IPS-18c (cell line): Measurements from ENCODE around the gene PMM2.
A peak's percentile ranks its signal among the peaks of the same experiment; 100 is the strongest.
"Not testable (repeated sequence)": the region's sequence is repeated elsewhere in the genome, so short reads cannot be mapped to it uniquely, and the experiment has no call there.

ENCODE experiments used
- H3K4me3 ChIP-seq: 2 replicates; pipeline ENCODE4 v1.7.0; 2013; ENCODE audit warnings: low read depth, mild to moderate bottlenecking, low read length, moderate library complexity; ENCODE audit not compliant: insufficient read depth
- H3K9me3 ChIP-seq: one replicate; pipeline ENCODE4 v1.6.1; 2013; ENCODE audit warnings: mild to moderate bottlenecking, low read length, moderate library complexity; ENCODE audit not compliant: control insufficient read depth, insufficient read depth

The PMM2 gene

GRCh38 chr16:8868416-8869211 lies 71.0 kb downstream of the PMM2 start, which contains the start of gene CARHSP1:
TSS of gene CARHSP1 (minus strand) at chr16:8869006. CDS start at chr16:8859328, 9,678 bp downstream.
- H3K4me3 ChIP-seq: peak within 1 kb of the TSS; percentile 69
- H3K9me3 ChIP-seq: no peaks in the 10 kb centered on the region

DNA sequence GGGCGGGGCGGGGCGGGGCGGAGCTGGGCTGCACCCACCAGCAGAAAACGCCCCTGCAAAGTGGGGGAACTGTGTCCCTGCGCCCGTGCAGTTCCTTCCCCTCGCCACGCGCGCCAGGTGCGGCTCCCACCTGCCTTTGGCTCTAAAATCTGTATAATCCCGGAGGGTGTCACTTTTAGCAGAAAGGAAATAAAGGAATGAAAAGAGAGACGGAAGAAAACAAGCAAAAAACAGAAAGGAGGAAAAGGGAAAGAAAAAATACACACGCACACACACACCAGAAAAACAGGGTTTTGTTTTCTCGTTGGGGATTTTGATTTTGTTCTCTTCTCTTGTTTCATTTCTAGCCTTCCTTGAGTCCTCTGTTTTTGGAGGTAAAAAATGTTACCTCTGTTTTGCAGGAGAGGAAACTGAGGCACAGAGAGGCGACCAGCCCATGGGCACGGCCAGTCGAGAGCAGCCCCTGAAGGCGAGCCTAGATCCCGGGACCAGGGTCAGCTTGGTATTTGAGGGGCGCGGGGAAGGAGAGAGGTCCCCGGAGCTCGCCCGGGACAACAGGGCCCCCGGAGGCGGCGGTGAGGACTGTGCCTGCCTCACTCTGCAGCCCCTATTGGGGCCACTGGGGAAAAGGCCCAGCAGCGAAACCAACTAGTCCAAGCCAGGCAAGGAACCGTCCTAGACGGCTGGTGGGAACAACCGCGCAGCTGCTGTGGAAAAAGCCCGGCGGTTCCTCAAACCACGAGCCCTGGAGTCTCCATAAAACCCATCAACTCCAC lies 71.8 kb downstream of the PMM2 start:
- Histone ChIP-seq H3K4me3 (peak overlapping the region; percentile 59), H3K9me3 (no peaks in the 10 kb centered on the region)

- not testable (repeated sequence) for H3K4me3 ChIP-seq, H3K9me3 ChIP-seq
These were observed 72.3 kb downstream of the PMM2 start for GRCh38 chr16:8869988-8870241.

GRCh38 chr16:8872071-8872470 lies 74.4 kb downstream of the PMM2 start:
- no peak overlapping the region for H3K4me3 ChIP-seq
- H3K9me3 ChIP-seq: no peaks in the 10 kb centered on the region

DNA sequence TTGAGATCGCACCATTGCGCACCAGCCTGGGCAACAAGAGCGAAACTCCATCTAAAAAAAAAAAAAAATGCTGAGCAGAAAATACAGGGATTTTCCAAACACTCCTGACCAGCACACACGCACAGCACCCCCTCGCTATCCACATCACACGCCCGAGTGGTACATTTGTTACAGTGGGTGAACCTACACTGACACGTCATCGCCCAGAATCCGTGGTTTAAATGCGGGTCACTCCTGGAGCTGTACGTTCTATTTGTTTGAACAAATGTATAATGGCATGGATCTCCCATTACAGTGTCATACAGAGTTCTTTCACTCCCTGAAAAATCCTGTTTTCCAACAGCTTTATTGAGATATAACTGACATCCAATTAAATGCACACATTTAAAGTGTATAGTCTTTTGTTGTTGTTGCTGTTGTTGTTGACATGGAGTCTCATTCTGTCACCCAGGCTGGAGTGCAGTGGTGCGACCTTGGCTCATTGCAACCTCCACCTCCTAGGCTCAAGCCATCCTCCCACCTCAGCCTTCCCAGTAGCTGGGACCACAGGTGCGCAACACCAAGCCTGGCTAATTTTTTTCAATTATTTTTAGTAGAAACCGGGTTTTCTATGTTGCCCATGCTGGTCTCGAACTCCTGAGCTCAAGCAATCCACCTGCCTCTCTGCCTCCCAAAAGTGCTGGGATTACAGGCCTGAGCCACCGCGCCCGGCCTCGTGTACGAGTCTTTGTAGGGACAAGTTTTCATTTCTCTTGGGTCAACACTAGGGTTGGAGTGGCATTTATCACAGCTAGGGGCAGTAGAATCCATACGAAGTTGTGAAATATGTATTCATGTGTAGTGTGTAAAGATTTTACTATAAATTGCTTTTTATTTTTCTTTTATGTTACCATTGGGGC lies 75.6 kb downstream of the PMM2 start:
- Histone ChIP-seq H3K9me3 (no peaks in the 10 kb centered on the region), H3K4me3 (no peak overlapping the region)

- H3K9me3 ChIP-seq: not testable (repeated sequence)
These were observed 76.2 kb downstream of the PMM2 start for GRCh38 chr16:8873866-8874195.

DNA sequence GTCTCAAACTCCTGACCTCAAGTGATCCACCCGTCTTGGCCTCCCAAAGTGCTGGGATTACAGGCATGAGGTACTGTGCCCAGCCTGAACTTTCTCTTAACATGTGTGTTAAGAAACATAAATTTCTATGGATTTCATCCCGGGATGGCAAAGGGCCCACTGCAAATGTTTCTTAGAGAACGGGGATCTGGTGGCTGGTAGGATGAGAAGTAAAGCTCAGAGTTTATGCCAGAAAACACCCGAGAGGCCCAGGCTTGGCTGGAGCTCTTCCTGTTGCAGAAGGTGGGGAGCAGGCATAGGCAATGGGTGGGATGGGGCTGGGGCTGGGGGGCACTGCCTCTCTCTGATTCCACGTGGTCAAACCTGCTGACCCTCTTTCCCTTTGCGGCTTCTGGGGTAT lies 76.7 kb downstream of the PMM2 start:
- no peak overlapping the region for H3K4me3 ChIP-seq
- H3K9me3 ChIP-seq: no peaks in the 10 kb centered on the region

More at GRCh38 chr16:8873866-8874195, 76.2 kb downstream of the PMM2 start:
- not testable (repeated sequence) for H3K4me3 ChIP-seq

- H3K4me3 ChIP-seq: not testable (repeated sequence)
These were observed 77.7 kb downstream of the PMM2 start for GRCh38 chr16:8875317-8875716.

GRCh38 chr16:8877894-8878522 lies 80.4 kb downstream of the PMM2 start:
- Histone ChIP-seq H3K9me3 (no peaks in the 10 kb centered on the region), H3K4me3 (0 out of 2 replicates have a peak overlapping the region, but pooled peaks have one; percentile 20)

More at GRCh38 chr16:8875317-8875716, 77.7 kb downstream of the PMM2 start:
- not testable (repeated sequence) for H3K9me3 ChIP-seq

GRCh38 chr16:8878523-8878911 lies 80.9 kb downstream of the PMM2 start:
- H3K9me3 ChIP-seq: no peaks in the 10 kb centered on the region
- H3K4me3 ChIP-seq: no peak overlapping the region

GRCh38 chr16:8880839-8881510 lies 83.3 kb downstream of the PMM2 start:
- H3K4me3 ChIP-seq: no peak overlapping the region
- H3K9me3 ChIP-seq: no peaks in the 10 kb centered on the region

DNA sequence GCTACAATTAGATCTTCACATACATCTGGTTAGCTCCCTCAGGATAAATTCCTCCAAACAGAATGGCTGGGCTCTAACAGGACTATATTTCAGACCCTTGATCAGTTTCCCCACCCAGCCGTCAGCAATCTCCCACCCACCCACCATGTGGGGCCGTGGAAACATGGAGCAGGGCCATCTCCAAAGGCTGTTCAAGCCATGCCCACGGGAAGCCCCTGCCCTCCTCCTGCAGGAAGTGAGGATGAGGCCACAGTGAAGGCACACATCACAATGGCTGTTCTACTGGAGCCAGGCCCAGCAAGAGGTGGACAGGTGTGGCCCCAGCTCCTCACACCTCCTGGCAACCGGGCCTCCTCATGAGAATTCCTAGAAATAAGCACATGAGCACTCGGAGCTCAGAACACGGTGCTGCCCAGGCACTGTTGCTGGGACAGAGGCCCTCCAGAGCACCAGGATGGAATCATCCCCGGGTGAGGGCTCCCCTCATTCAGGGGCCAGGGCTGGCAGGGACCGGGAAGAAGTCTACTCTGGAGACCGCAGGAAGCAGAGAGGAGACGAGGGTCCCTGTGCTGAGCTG lies 84.5 kb downstream of the PMM2 start, which contains the start of gene LITAFD:
LITAFD (plus strand) TSS at position 311 of the 577 bp plus-strand sequence. CDS start 2,005 bp downstream, outside the sequence.
- Histone ChIP-seq H3K4me3 (no peak within 1 kb of the TSS), H3K9me3 (no peaks in the 10 kb centered on the region)

GRCh38 chr16:8882725-8883377 lies 85.2 kb downstream of the PMM2 start:
- H3K4me3 ChIP-seq: no peak overlapping the region
- H3K9me3 ChIP-seq: no peaks in the 10 kb centered on the region

DNA sequence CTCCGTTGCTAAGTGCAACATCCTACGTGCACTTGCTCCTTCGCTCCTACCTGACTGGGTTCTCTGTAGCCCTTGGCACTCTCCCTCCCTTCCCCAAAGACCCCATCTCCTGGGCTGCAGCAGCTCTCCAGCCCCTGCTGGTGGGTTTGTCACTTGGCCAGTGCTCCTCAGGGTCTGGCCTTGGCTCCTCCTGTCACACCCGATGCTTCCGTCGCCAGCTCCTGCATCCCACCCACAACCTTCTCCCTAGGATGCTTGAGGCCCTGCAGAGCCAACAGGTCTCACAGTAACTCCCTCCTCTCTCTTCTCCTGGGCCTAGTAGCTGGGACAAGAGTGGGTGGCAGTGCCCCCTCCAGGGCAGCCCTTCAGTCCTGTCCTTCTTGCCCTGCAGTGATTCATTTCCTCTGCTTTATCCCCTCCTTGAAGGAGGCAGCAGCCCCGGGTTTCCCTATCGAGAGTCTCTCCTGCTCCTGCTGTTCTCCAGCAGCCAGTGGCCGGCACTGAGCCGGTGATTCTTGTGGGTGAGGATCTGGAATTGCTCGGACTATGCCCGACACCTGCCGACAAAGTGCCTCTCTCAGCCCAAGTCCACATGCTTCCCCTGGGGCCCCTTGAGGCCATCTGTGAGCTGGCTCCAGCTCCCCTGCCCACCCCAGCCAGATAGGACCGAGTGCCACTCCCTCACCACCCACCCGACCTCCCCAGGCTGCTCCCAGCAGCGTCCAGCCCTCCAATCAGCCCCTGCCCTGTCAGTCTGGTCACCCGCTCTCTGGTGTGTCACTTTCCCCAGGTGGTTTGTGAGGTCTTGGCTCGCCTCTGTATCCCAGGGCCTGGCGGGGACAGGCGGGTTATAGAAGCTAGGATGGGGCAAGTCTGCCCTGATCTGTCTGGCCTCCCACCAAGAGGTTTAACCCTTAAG lies 88.3 kb downstream of the PMM2 start:
- peaks cover 2% of the 10 kb centered on the region for H3K9me3 ChIP-seq
- no peak overlapping the region for H3K4me3 ChIP-seq
